AG04449 (cell line): ENCODE results near the gene DCTN4.

Experiments used
- CTCF ChIA-PET: fragments of 350-600 bp; formaldehyde crosslinking; extraction: SDS; loops from one replicate; lab custom pipeline; 2021; ENCODE audit warnings: antibody characterized with exemption; lab: Yijun Ruan, JAX
- POLR2A ChIA-PET: fragments of 400-600, 350-600 bp; formaldehyde crosslinking; extraction: SDS; loops from one replicate; lab custom pipeline; 2020; ENCODE audit warnings: antibody characterized with exemption, inconsistent platforms; lab: Yijun Ruan, JAX
- DNase-seq: peaks from one replicate; pipeline ENCODE4 v3.0.0-alpha.2; 2010; ENCODE audit warnings: low read depth, low spot score
- H3K4me3 ChIP-seq: 2 replicates; pipeline ENCODE4 v1.5.1; 2011; ENCODE audit warnings: low read depth, mild to moderate bottlenecking, control low read depth, low read length
- TF ChIP-seq, protein P1 (sequence below): IDR thresholded peaks from one replicate; pipeline ENCODE4 v1.5.1; 2011; ENCODE audit warnings: mild to moderate bottlenecking, moderate library complexity, low read length, control low read depth, inconsistent platforms; ENCODE audit not compliant: insufficient read depth; ENCODE audit errors: missing control alignments

Gene DCTN4

DNA sequence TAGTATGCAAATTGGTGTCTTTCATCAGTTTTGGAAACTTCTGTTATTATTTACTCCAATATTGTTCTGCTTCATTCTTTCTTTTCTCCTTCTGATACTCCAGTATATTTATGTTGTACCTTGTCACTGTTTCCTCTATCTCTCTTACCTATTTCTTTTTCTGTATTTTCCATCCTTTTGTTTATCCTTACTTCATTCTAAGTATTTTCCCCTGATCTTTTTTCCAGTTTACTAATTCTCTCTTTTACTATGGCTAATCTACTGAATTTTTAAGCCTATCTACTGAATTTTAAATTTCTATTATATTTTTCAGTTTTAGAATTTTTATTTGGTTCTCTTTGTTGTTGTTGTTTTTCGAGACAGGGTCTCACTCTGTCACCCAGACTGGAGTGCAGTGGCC, 27.1 kb upstream of the DCTN4 start:
- CTCF ChIA-PET, result interaction anchor here (1.0 to 3.0 kb wide), 3 partner anchors 7 to 15 kb away, joined by 3 to 20 read pairs (median 4); partner anchors contain the start of gene SMIM3
- no peak for DNase-seq
- TF ChIP-seq, protein P1, sequence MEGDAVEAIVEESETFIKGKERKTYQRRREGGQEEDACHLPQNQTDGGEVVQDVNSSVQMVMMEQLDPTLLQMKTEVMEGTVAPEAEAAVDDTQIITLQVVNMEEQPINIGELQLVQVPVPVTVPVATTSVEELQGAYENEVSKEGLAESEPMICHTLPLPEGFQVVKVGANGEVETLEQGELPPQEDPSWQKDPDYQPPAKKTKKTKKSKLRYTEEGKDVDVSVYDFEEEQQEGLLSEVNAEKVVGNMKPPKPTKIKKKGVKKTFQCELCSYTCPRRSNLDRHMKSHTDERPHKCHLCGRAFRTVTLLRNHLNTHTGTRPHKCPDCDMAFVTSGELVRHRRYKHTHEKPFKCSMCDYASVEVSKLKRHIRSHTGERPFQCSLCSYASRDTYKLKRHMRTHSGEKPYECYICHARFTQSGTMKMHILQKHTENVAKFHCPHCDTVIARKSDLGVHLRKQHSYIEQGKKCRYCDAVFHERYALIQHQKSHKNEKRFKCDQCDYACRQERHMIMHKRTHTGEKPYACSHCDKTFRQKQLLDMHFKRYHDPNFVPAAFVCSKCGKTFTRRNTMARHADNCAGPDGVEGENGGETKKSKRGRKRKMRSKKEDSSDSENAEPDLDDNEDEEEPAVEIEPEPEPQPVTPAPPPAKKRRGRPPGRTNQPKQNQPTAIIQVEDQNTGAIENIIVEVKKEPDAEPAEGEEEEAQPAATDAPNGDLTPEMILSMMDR, result no peak
- POLR2A ChIA-PET, result interaction anchor here (0.5 kb wide), 1 partner anchor 130 kb away, joined by 3 read pairs; no protein-coding TSS in a partner anchor
- H3K4me3 ChIP-seq, result no peak overlapping the region

DNA sequence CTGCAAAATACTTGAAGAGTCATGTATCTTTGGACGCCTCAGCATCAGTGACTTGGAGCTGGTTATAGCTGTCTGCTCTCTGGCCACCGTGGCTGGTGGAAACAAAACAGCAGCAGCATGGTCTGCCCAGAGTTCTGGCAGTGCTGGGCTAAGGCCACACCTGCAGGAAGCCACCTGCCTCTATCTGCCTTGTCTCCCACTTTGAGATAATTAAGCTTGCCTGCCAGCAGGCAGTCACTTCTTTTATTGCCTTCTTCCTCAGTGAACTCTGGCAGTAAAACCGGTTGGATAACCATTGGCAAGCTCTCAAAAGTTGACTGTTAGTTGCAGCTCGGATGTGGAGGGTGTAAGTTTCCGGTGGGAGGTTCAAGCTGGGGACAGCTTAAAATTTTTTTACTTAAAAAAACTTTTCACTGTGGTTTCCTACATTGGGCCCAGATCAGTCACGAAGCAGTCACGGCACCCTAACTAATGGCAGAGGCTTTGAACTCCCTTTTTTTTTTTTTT, 24.7 kb upstream of the DCTN4 start:
- ChIA-PET POLR2A (interaction anchor here (0.7 to 1.2 kb wide), 5 partner anchors 9 to 338 kb away, joined by 3 to 4 read pairs (median 4); partner anchors contain the start of gene DCTN4), CTCF (interaction anchor here (0.9 to 4.3 kb wide), 4 partner anchors 13 to 222 kb away, joined by 3 to 40 read pairs (median 8); partner anchors contain the start of gene RBM22)
- DNase-seq, result peak; percentile 89
- no peak overlapping the region; the same call in 1 of the 2 replicates for H3K4me3 ChIP-seq
- TF ChIP-seq, protein P1, result no peak

DNA sequence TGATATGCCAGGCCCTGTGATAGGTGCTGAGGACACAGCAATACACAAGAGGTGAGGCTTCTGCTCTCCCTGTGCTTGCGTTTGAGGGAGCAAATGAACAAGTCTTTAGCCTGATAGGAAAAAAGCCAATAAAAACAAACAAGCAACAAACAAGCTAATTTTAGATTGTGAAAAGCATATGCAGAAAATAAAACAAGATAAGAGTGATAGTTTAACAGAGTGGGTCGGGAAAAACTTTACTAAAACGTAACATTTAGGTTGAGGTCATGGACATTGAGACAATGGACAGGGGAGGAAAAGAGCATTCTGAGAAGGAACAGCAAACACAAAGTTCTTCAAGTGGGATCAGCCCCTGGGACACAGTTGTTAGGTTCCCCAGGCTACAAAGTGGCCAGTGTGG, 24.0 kb upstream of the DCTN4 start:
- no peak for DNase-seq
- H3K4me3 ChIP-seq, result no peak overlapping the region
- CTCF ChIA-PET, result interaction anchor here (1.2 to 4.3 kb wide), 4 partner anchors 13 to 82 kb away, joined by 3 to 40 read pairs (median 8); partner anchors contain the start of gene RBM22
- POLR2A ChIA-PET, result interaction anchor here (0.6 to 2.3 kb wide), 3 partner anchors 9 to 341 kb away, joined by 3 to 13 read pairs (median 3); partner anchors contain the start of gene DCTN4
- TF ChIP-seq, protein P1, result no peak

DNA sequence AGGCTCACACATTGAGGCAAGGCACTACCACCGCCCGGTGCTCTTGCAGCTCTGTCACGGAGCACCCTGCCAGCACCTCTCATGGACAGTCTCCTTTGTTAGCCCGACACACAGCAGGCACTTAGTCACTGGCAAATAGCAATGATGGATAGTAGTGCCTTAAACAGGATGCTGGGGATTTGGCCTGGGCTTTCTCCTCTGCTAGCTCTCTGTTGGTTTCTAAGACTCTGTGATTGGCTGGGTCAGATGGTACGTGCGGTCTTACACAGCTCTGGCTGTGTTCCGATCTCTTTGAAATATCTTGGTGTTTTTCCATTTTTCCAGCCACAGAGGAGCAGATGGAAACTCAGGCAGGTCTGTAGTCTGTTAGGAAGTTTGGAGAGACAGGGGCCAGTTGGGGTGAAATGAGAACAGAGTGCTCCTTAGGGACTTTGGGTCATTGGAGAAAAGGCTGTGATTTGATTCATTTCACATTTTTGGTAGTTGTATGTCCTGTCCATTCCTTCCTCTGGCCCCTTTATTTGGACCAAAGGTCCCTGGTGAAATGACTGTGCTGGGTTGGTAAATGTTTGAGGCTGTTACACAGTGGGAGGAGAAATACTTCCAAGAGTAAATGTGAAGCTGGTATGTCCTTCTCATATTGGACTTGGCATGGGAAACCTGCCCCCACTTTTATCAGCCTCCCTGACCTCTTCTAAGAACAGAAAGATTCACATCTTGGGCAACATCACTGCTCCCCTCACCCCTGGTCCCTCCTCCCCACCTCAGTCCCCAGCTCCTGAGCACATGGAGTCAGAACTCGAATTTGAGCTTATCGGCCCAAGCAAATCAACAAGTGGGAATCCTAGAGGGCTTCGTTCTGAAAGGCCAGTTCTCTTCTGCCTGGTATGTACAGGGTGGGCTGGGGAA, 23.1 kb upstream of the DCTN4 start:
- peak overlapping the region; percentile 35 for H3K4me3 ChIP-seq
- TF ChIP-seq, protein P1, result no peak
- CTCF ChIA-PET, result interaction anchor here (1.2 to 4.3 kb wide), 3 partner anchors 7 to 65 kb away, joined by 3 to 40 read pairs (median 13); no protein-coding TSS in a partner anchor
- POLR2A ChIA-PET, result interaction anchor here (0.6 to 4.1 kb wide), 6 partner anchors 8 to 342 kb away, joined by 3 to 35 read pairs (median 5); partner anchors contain the start of genes DCTN4, RBM22 and RPS14
- peak; percentile 93 for DNase-seq

DNA sequence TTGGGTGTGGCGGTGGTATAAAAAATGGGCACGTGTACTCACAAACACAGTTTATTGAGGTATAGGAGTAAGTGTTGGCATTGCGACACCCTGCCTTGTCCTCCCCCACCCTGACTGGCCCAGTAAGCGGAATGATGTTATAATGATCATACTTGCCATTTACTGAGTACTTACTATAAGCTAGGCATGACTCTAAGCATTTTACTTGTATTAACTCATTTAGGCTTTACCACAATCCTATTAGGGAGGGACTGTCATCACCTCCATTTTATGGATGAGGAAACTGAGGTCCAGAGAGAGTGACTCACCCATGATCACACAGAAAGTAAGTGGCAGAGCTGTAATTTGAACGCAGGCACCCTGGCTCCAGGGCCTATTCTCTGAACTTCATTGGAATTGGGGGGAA, 22.0 kb upstream of the DCTN4 start:
- H3K4me3 ChIP-seq, result peak overlapping the region; percentile 91
- DNase-seq, result no peak
- TF ChIP-seq, protein P1, result no peak
- ChIA-PET POLR2A (interaction anchor here (0.6 to 4.1 kb wide), 4 partner anchors 9 to 161 kb away, joined by 3 to 35 read pairs (median 10); partner anchors contain the start of genes DCTN4 and RBM22), CTCF (interaction anchor here (1.4 to 4.3 kb wide), 3 partner anchors 8 to 66 kb away, joined by 3 to 40 read pairs (median 13); partner anchors contain the start of gene IRGM)
